Retinal pigment epithelial cell (primary cell): Measurements from ENCODE around the gene ZBTB12.

ENCODE experiments used
- DNase-seq: peaks from one replicate; pipeline ENCODE4 v3.0.0-alpha.2; 2010; ENCODE audit warnings: low read depth
- H3K4me3 ChIP-seq: 2 replicates; pipeline ENCODE4 v1.5.1; 2011; ENCODE audit warnings: mild to moderate bottlenecking, low read length, control low read depth, moderate library complexity
- TF ChIP-seq, protein P1 (sequence below): conservative IDR thresholded peaks from 2 replicates; pipeline ENCODE4 v1.5.1; 2011; ENCODE audit warnings: low read depth, low read length, control low read depth, inconsistent platforms

The ZBTB12 gene

DNA sequence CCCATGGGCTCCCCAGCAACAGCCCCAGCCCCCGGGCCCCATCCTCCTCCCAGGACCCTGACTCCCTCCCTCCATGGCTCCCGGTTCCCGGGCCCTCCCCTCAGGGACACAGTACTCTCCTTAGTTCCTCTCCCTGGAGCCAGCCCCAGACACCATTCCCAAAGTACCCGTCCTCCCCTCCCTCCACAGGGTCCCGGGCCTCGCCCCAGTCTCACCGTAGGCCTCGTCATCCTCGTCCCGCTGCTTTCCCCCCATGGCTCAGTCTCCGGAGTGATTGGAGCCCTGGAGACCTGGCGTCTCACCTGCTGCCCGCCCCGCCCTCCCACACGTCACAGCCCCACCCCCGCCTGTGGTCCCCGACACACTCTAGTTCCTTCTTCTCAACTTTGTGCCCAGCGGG lies 23.2 kb downstream of the ZBTB12 start, which contains the start of gene SLC44A4:
Gene SLC44A4, minus strand, starts transcription at position 272 of the 400 bp plus-strand sequence. Its CDS starts 17 bp downstream, at position 255.
- H3K4me3 ChIP-seq: no peak within 1 kb of the TSS
- no peak for DNase-seq
- TF ChIP-seq, protein P1, sequence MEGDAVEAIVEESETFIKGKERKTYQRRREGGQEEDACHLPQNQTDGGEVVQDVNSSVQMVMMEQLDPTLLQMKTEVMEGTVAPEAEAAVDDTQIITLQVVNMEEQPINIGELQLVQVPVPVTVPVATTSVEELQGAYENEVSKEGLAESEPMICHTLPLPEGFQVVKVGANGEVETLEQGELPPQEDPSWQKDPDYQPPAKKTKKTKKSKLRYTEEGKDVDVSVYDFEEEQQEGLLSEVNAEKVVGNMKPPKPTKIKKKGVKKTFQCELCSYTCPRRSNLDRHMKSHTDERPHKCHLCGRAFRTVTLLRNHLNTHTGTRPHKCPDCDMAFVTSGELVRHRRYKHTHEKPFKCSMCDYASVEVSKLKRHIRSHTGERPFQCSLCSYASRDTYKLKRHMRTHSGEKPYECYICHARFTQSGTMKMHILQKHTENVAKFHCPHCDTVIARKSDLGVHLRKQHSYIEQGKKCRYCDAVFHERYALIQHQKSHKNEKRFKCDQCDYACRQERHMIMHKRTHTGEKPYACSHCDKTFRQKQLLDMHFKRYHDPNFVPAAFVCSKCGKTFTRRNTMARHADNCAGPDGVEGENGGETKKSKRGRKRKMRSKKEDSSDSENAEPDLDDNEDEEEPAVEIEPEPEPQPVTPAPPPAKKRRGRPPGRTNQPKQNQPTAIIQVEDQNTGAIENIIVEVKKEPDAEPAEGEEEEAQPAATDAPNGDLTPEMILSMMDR: no peak

DNA sequence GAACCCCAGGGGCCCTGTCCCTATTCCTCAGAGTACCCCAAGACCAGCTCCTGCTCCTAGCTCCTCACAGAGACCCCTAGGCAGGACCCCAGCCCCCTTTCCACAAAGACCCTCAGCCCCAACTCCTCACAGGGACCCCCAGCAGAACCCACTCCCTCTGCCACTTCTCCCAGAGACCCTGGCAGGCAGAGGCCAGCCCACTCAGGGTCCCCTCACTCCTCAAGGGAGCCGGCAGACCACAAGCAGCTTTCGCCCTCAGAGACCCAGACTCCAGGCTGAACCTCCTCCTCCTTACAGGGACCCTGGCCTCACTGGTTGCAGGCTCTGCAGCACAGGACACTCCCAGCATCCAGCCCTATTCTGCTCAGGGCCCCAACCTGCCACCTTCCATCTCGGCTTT lies 23.7 kb downstream of the ZBTB12 start:
- no peak overlapping the region for H3K4me3 ChIP-seq
- DNase-seq: no peak

DNA sequence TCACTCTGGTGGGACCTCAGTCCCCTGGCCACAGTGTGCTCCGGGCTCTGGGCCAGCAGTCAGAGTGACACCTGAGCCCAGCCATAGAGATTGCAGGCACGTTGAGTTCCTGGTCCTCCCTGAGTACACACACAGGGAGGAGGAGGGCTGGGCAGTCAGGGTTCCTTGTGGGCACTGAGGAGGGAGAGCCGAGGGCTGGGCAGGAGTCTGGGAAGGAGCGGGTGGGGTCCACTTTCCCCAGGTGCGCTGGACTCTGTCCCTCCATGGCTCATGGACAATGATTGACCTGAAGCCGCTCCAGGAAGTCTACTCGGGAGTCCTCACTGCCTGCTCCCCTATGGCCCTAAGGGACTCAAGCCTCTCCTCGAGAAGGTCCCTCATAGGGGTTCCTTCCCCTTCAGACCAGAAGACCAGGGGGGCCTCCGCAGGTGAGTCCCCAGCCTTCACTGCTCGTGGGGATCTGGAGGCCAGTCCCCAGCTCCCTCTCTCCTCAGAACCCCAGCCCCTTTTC lies 24.2 kb downstream of the ZBTB12 start:
- TF ChIP-seq, protein P1: no peak
- H3K4me3 ChIP-seq: no peak overlapping the region
- no peak for DNase-seq

More for the DNA sequence above, 23.7 kb downstream of the ZBTB12 start:
- TF ChIP-seq, protein P1: no peak

DNA sequence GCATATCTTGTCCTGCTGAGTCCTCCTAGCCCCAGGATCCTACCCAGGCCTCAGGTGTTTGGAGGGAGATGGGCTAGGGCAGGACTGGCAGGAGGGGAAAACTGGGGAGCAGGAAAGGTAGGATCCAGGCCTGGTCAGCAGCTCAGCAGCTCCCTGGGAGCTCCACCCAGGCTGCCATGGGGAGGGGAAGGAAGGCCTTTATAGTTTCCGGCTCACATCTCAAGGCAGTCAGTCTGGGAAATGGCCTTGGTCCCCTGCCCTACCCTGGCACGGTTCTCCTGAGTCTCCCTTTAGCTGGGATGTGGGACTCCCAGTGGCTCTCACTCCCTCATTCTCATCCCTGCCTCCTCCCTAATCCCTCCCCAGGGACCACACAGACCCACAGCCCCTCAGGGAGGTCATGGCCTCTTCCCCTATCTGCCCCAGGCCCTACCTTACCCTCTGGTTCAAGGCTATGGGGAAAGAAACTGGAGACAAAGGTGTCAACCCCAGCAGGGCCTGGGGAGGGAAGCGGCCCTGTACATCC lies 24.7 kb downstream of the ZBTB12 start:
- no peak for DNase-seq
- TF ChIP-seq, protein P1: no peak
- H3K4me3 ChIP-seq: no peak overlapping the region

DNA sequence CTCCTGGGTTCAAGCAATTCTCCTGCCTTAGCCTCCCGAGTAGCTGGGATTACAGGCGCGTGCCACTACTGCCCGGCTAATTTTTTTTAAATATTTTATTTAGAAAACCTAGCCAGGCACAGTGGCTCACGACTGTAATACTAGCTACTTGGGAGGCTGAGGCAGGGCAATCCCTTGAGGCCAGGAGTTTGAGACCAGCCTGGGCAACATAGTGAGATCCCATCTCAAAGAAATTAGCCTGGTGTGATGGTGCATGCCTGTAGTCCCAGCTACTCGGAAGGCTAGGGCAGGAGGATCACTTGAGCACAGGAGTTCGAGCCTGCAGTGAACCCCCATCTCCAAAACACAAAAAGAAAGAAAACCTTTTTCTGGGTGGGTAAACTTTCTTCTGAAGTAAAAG lies 25.5 kb downstream of the ZBTB12 start:
- TF ChIP-seq, protein P1: no peak
- DNase-seq: no peak
- no peak overlapping the region for H3K4me3 ChIP-seq

DNA sequence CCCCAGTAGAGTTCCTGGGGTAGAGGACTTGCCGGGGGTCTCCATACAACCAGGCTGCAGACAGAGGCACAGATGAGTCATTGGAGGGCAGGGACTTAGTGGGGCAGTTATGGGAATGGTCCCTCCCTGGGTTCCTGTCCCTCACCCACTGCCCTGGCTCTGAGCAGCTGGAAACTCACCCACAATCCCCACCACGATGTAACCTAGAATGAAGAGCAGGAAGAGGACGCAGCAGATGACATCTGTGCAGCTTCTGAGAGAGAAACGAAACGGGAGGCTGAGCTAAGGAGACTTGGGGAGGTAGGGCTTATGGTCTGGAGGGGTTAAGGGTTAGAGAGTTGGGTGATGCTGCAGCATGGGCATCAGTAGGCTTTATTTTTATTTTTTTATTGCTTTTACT lies 26.0 kb downstream of the ZBTB12 start:
- no peak overlapping the region for H3K4me3 ChIP-seq
- TF ChIP-seq, protein P1: no peak
- no peak for DNase-seq

DNA sequence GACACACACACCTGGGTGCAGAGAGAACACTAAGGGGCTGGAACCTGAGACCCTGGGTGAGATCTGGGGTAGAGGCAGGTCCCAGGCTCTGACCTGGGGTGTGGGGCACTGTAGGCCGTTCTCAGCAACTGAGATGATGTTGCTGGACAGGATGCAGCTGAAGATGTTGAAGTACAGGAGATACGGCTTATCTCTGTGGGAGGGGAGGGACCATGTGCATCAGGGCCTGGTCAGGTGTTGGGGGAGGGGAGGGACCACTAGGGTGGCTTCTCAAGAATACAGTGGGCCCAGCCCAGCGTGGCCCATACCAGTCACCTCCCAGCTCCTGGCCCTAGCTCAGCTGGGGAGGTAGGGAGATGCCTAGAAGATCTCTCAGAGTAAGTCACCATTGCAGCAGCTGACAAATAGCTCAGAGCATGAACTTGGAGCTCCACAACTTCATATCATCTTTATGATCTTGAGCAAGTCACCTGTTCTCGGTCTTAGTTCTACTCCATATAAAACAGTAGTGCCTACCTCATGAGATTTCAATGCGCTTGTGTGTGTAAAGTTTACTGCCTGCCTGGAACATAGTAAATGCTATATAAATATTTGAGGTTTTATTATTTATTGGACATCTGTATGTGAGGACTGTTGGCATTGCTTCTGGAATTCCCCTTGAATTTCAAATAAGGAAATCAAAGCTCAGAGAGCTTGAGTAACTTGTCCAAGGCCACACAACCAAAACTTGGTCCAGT lies 26.9 kb downstream of the ZBTB12 start:
- DNase-seq: no peak
- H3K4me3 ChIP-seq: no peak overlapping the region
- TF ChIP-seq, protein P1: no peak
